T-helper 2 cell treated with Interferon-gamma antibody and Interleukin-4, amounts not matched to agents 100 ng/mL and 5 ng/mL, for 36 hours (primary cell): Measurements from ENCODE around the gene CFAP74. TPM values are rescaled to one million over a fixed set of nuclear protein-coding genes. Genes with fewer than 3 reads are reported as not detected.
"Not testable (repeated sequence)": the region's sequence is repeated elsewhere in the genome, so short reads cannot be mapped to it uniquely, and the experiment has no call there.

Experiments used
- intact Hi-C: fragments of 100-400 bp; cut with micrococcal nuclease; formaldehyde crosslinking; loops from one replicate; pipeline ENCODE4 v1.15.1; 2023
- total RNA-seq: library from RNA; stranded (reverse); gene quantifications from 2 replicates; pipeline ENCODE4 v1.2.3, GENCODE V29; 2022

CFAP74 gene
- total RNA-seq, 1 donor from 2014 or later = not detected

- intact Hi-C loops = no loop called here
Observed at GRCh38 chr1:1988061-1988945, 15.3 kb downstream of the CFAP74 start.

GRCh38 chr1:1987142-1987510, 16.5 kb downstream of the CFAP74 start:
- intact Hi-C loops = no loop called here

DNA sequence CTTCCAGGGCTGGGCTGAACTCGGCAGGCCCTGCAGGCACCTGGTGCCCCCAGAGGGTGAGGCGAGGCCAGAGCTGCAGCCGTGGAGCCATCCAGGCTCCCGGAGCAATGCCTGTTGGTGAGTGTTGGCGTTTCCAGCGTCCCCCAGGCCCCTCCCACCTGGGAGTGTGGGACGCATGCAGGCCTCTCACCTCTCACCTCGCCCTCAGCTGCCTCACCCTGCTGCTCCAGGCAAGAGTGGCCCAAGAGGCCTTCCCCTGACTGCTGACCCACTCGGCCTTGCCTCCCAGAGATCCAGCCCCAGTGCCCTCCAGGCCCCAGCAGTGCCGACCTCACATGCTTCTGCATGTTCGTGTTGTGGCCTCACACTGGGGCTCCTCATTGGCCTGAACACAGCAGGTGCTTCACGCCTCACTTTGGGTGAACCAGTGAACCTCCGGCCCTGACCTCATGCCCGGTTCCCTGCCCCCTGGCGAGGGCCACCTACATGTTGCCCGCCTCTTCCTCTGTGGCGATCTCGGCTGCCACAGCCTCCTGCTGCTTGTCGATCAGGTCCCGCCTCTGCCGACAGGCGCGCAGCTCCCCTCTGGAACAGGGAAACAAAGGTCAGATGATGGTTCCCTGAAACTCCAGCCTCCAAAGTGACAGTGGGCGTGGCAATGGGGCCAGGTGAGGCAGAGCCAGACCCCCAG, 17.0 kb downstream of the CFAP74 start:
- intact Hi-C loops = no loop called here

- intact Hi-C loops = no loop called here
Observed at GRCh38 chr1:1985375-1986050, 18.1 kb downstream of the CFAP74 start.

DNA sequence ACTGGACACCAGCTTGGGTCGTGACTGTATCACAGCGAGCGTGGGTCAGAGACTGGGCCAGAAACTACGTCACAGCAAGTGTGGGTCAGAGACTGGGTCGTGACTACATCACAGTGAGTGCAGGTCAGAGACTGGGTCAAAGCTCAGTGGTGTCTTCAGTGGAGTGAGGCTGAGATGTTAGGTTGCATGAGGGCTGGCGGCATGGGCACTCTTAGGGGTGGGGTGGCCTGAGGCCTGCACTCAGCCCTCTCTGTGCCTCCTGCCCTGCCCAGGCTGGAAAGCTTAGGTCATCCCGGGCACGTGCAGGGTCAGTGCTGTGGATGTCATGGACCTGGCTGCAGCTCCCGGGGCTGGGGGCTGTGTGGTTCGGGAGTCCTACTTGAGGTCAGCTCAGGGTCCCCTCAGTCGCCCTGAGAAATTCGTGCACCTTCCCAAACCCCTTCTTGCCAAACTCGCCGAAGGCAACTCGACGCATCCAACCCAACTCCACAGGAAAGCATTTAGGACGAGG, 19.0 kb downstream of the CFAP74 start:
- intact Hi-C loops = no loop called here

GRCh38 chr1:1982379-1983232, 21.0 kb downstream of the CFAP74 start:
- intact Hi-C loops = no loop called here

DNA sequence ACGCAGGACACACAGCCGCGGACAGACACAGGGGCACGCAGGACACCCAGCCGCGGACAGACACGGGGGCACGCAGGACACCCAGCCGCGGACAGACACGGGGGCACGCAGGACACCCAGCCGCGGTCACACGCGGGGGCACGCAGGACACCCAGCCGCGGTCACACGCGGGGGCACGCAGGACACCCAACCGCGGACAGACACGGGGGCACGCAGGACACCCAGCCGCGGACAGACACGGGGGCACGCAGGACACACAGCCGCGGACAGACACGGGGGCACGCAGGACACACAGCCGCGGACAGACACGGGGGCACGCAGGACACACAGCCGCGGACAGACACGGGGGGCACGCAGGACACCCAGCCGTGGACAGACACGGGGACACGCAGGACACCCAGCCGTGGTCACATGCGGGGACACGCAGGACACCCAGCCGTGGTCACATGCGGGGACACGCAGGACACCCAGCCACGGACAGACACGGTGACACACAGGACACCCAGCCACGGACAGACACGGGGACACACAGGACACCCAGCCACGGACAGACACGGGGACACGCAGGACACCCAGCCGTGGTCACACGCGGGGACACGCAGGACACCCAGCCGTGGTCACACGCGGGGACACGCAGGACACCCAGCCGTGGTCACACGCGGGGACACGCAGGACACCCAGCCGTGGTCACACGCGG, 21.8 kb downstream of the CFAP74 start:
- intact Hi-C loops = not testable (repeated sequence)

DNA sequence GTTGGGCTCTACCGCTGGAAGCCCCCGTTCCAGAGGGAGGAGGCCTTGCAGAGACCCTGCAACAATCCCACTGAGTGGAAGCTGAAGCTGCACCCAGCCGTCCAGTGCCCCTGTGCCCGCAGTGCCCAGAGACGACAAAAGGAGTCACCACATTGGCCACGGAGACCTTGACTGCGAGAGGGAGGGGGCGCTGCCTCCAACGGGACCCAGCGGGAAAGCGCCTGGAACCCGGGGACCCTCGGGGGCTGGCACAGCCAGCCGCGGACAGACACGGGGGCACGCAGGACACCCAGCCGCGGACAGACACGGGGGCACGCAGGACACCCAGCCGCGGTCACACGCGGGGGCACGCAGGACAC, 22.5 kb downstream of the CFAP74 start:
- intact Hi-C loops = no loop called here

GRCh38 chr1:1980467-1981141, 23.0 kb downstream of the CFAP74 start:
- intact Hi-C loops = no loop called here

DNA sequence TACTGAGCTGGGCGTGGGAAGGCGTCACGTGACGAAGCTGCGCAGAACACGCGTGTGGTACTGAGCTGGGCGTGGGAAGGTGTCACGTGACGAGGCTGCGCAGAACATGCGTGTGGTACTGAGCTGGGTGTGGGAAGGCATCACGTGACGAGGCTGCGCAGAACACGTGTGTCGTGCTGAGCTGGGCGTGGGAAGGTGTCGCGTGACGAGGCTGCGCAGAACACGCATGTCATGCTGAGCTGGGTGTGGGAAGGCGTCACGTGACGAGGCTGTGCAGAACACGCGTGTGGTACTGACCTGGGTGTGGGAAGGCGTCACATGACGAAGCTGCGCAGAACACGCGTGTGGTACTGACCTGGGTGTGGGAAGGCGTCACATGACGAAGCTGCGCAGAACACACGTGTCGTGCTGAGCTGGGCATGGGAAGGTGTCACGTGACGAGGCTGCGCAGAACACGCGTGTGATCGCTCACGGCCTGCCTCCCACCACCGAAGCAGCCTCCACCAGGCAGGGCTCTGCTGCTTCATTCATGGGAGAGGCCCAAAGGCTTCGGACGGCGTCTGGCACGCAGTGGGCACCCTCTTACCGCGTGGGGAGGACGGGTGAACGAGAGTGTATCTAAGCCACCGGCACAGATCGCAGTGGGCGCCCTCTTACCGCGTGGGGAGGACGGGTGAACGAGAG, 24.0 kb downstream of the CFAP74 start:
- intact Hi-C loops = no loop called here

GRCh38 chr1:1978690-1979481, 24.7 kb downstream of the CFAP74 start:
- intact Hi-C loops = not testable (repeated sequence)

DNA sequence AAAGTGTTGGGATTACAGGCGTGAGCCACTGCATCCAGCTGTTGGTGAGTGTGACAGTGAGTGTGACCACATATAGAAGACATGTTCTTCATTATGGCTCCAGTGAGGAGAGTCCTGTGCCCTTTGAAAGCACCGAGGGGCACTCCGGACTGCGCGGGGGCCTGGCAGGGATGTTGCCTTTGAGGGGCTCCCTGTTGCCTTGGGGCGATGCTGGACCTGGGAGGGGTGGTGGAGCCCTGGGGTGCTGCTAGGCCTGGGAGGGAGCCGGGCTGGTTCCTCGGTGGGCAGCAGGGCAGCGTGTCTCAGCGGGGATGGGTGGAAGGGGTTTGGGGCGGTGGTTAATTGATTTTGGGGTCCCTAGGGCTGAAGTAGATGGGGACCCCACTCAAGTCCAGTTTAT, 25.5 kb downstream of the CFAP74 start:
- intact Hi-C loops = no loop called here

DNA sequence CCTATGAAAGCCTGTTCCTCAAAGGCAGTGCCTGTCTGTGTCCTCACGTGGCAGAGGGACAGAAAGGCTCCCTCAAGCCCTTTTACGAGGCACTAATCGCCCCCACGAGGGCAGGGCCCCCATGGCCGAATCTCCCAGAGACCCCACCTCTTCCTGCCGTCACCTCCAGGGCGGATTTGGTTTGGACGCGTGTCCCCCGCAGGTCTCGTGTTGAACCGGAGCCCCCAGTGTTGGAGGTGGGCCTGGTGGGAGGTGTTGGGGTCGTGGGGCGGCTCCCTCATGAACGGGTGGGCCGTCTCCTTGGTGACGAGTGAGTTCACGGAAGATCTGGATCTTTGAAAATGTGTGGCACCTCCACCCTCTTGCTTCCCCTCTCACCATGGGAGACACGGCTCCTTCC, 27.6 kb downstream of the CFAP74 start:
- intact Hi-C loops = no loop called here

DNA sequence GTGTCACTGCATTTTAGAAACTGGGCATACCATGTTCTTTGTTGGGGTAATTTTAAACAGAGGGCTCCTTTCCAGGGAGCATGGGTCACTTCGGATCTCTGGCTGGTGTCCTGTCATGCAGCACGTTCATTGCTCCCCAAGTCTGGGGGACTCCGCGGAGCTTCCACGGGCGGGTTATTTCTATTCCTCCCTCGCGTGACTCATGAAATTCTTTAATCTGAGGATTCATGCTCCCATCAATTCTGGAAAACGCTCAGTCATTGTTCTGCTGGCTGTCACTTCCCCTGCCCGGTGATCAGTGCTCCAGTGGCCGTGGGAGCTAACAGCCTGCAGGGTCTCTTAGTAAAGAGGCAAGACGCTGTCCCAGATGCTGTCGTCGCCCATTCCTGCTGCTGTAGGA, 28.1 kb downstream of the CFAP74 start:
- intact Hi-C loops = no loop called here

DNA sequence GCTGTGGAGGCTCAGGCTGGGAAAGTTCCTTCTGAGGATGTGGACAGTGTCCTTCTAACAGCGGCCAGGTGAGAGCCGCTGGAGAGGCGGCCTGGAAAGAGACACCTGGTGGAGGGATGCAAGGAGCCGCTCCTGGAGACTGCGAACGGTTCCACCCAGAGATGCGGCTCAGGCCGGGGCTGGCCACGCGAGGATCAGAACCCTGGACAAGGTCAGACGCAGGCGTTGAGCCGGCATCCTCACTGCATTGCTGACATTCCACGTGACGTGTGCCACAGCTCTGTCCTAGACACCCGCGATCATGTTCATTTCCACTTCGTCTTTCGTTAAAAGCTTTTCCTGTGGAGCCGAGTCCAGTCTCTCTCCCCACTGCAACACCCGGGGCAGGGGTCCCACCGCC, 28.8 kb downstream of the CFAP74 start:
- intact Hi-C loops = no loop called here

- intact Hi-C loops = no loop called here
Observed at GRCh38 chr1:1973716-1974642, 29.6 kb downstream of the CFAP74 start.

GRCh38 chr1:1972976-1973715, 30.4 kb downstream of the CFAP74 start:
- intact Hi-C loops = no loop called here
